ENCODE data around the gene C1orf105. TPM values are rescaled to one million over a fixed set of nuclear protein-coding genes. Genes with fewer than 3 reads are reported as not detected.

The C1orf105 gene
- total and polyA plus RNA-seq, 10 donors = not detected

DNA sequence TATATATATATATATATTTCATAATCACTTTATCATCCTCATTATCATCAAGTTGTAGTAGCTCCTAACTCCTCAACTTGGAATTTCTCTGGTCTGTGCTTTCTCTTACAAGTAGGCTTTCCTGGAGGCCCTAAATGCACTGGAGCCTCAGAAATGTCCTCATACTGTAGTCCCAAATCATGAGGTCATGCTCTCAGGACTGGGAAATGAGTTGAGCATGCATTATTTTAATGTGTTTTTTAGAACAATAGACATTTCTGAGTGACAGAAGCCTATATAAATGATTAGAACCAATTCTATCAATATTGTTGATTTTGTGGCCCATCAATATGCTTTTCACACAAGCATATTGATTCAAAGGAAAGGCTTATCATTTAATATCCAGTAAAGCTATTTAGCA lies 42.9 kb upstream of the C1orf105 start:
- peaks cover 0 to 44% (median 21%) of the 10 kb centered on the region in 6 donors for H3K4me1 ChIP-seq
- no peak overlapping the region for H3K4me3 ChIP-seq
- H3K27ac ChIP-seq = no peak overlapping the region
- TF ChIP-seq POLR2AphosphoS5 (IDR thresholded peaks at IDR 0.05) (no peak), POLR2A (IDR thresholded peaks at IDR 0.05) (no peak)
- TF ChIP-seq, protein P1, sequence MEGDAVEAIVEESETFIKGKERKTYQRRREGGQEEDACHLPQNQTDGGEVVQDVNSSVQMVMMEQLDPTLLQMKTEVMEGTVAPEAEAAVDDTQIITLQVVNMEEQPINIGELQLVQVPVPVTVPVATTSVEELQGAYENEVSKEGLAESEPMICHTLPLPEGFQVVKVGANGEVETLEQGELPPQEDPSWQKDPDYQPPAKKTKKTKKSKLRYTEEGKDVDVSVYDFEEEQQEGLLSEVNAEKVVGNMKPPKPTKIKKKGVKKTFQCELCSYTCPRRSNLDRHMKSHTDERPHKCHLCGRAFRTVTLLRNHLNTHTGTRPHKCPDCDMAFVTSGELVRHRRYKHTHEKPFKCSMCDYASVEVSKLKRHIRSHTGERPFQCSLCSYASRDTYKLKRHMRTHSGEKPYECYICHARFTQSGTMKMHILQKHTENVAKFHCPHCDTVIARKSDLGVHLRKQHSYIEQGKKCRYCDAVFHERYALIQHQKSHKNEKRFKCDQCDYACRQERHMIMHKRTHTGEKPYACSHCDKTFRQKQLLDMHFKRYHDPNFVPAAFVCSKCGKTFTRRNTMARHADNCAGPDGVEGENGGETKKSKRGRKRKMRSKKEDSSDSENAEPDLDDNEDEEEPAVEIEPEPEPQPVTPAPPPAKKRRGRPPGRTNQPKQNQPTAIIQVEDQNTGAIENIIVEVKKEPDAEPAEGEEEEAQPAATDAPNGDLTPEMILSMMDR (IDR thresholded peaks at IDR 0.05 in 8 of 11, conservative IDR thresholded peaks at IDR 0.05 in 3 of 11) = no peak
- no peak for DNase-seq
- H3K9me3 ChIP-seq = no peaks in the 10 kb centered on the region
- no peaks in the 10 kb centered on the region for H3K36me3 ChIP-seq
- intact Hi-C loops (cut with DNase I; ENCODE audit: low total_unique reads) = no loop called here
- H3K27me3 ChIP-seq (replicated peaks in 1 of 7) = no peaks in the 10 kb centered on the region

DNA sequence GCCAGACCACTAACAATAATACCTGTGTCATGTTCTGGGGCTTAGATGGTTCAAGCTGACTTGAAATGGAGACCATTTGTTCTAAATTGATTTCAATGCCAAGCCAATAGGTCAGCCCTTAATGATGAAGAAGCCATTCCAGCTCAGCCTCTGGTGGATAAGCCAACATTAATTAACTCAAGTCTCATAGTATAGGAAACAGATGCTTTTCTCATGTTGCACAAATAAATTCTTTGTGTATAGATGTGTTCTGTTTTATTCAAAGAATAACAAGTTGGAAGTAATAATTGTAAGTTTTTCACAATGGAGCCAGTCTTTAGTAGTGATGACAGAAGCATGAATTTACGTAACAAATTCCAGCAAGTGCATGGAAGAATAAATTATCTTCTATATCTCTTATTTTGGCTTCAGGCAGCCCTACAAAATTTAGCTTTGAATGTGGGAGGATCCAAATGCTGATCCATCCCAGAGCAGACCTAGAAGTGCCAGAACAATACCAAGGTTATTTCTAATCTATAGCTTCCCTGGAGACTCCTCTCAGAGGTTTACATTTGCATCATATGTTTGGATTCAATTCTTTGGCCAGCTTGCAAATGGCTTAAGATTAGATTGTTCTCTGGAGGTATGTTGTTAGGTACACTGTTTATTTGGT lies 42.2 kb upstream of the C1orf105 start:
- Histone ChIP-seq H3K4me1 (peaks cover 3 to 51% (median 21%) of the 10 kb centered on the region in 6 donors), H3K27me3 (replicated peaks in 1 of 7) (no peaks in the 10 kb centered on the region), H3K36me3 (no peaks in the 10 kb centered on the region), H3K4me3 (no peak overlapping the region), H3K27ac (no peak overlapping the region), H3K9me3 (no peaks in the 10 kb centered on the region)
- no peak for DNase-seq
- TF ChIP-seq POLR2AphosphoS5 (IDR thresholded peaks at IDR 0.05) (no peak), POLR2A (IDR thresholded peaks at IDR 0.05) (no peak)
- TF ChIP-seq, protein P1 (IDR thresholded peaks at IDR 0.05 in 8 of 11, conservative IDR thresholded peaks at IDR 0.05 in 3 of 11) = no peak
- intact Hi-C loops (cut with DNase I; ENCODE audit: low total_unique reads) = no loop called here
- 92 to 98% (median 96%) methylated on average over 1 of the region's 1 CpG for WGBS, 5 donors

DNA sequence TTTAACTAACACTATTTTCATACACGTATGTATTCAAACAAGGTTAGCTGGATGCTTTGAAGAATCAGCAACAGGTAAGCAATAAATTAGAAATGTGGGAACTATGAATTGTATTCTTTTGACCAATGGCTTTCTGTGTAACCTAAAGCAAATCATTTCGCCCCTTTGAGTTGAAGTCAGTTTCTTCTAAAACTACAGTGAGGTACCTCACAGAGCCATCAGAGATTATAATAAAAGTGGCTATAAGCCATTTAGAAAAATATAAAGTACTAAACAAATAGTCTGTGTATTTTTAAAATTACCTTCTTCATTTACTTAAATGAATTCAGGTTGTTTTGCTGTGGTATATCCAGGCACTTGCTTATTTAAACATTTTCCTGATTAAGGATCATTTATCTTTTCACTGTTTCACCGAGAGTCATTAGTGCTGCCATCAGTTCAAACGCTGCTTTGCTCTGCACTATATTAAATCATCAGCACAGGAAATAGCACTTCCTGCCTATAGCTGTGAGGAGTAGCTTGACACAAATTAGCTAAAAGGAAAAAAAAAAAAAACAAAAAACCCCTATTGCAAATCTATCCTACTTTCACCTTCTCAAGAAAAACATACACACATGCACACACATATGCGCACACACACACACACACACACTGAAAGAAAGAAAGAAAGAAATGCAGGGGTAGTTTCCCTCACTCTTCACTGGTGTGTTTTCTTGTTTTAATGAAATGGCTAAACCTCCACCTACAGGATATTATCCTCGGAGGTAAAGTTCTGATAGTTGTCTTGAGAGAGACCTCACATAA lies 39.8 kb upstream of the C1orf105 start:
- 18 to 26% (median 24%) methylated on average over 6 of the region's 6 CpGs for WGBS, 5 donors

More for the DNA sequence above, 39.8 kb upstream of the C1orf105 start:
- H3K27ac ChIP-seq = peak overlapping the region; percentile 72 to 83 (median 82)
- peaks cover 3 to 59% (median 21%) of the 10 kb centered on the region in 6 donors for H3K4me1 ChIP-seq
- peak overlapping the region in 1 of 8 donors; percentile 9 for H3K4me3 ChIP-seq
- H3K27me3 ChIP-seq (replicated peaks in 1 of 7) = no peaks in the 10 kb centered on the region
- H3K9me3 ChIP-seq = no peaks in the 10 kb centered on the region
- intact Hi-C loops (cut with DNase I; ENCODE audit: low total_unique reads) = no loop called here
- no peak for DNase-seq
- TF ChIP-seq, protein P1 (IDR thresholded peaks at IDR 0.05 in 8 of 11, conservative IDR thresholded peaks at IDR 0.05 in 3 of 11) = peak in 1 of 11 experiments; percentile 14
- TF ChIP-seq POLR2A (IDR thresholded peaks at IDR 0.05) = no peak
- no peak for TF ChIP-seq POLR2AphosphoS5 (IDR thresholded peaks at IDR 0.05)
- no peaks in the 10 kb centered on the region for H3K36me3 ChIP-seq

Measured in spleen (tissue), 11 donors.